Activated B cell treated with CpG ODN at 0.5 μM for 24 hours (primary cell): ENCODE results near the gene ADD1. TPM values are rescaled to one million over a fixed set of nuclear protein-coding genes. Genes with fewer than 3 reads are reported as not detected.

ENCODE experiments used
- ATAC-seq: fragments of 200-7000 bp; cut with Tn5 transposase; one replicate; pipeline ENCODE4 v1.10.0; 2021; ENCODE audit warnings: low read depth, mild to moderate bottlenecking, moderate library complexity
- CTCF ChIA-PET: fragments of 350-600 bp; sonication (Branson Sonifier 250); formaldehyde crosslinking; loops from one replicate; lab custom pipeline; 2021; ENCODE audit warnings: antibody characterized with exemption; lab: Charles Lee
- POLR2A ChIA-PET: fragments of 350-600 bp; sonication (Branson Sonifier 250); formaldehyde crosslinking; loops from one replicate; lab custom pipeline; 2021; ENCODE audit warnings: antibody characterized with exemption; lab: Charles Lee
- DNase-seq: peaks from one replicate; pipeline ENCODE4 v3.0.0; 2022
- H3K27ac Mint-ChIP-seq: one replicate; pipeline ENCODE4 v1.8.0; 2020; ENCODE audit warnings: mixed read lengths
- H3K27me3 Mint-ChIP-seq: one replicate; pipeline ENCODE4 v1.8.0; 2021; ENCODE audit warnings: mixed read lengths
- H3K36me3 Mint-ChIP-seq: one replicate; pipeline ENCODE4 v1.8.0; 2021; ENCODE audit warnings: low read depth, mixed read lengths
- H3K4me1 Mint-ChIP-seq: one replicate; pipeline ENCODE4 v1.8.0; 2021; ENCODE audit warnings: mixed read lengths
- H3K4me3 Mint-ChIP-seq: one replicate; pipeline ENCODE4 v1.8.0; 2020; ENCODE audit warnings: mild to moderate bottlenecking, mixed read lengths
- H3K9me3 Mint-ChIP-seq: one replicate; pipeline ENCODE4 v1.8.0; 2020; ENCODE audit warnings: mixed read lengths
- intact Hi-C: fragments of 100-400 bp; cut with micrococcal nuclease; formaldehyde crosslinking; loops from one replicate; pipeline ENCODE4 v1.15.1; 2024
- total RNA-seq: library from RNA; stranded (reverse); gene quantifications from 2 replicates; pipeline ENCODE4 v1.2.3, GENCODE V29; 2022
- TF ChIP-seq, protein P1 (sequence below): fragments of 200-600 bp; IDR thresholded peaks from one replicate; pipeline ENCODE4 v1.8.0; 2022; ENCODE audit warnings: antibody characterized with exemption, mild to moderate bottlenecking

Gene ADD1
- total RNA-seq, 1 donor from 2014 or later = 340 TPM

DNA sequence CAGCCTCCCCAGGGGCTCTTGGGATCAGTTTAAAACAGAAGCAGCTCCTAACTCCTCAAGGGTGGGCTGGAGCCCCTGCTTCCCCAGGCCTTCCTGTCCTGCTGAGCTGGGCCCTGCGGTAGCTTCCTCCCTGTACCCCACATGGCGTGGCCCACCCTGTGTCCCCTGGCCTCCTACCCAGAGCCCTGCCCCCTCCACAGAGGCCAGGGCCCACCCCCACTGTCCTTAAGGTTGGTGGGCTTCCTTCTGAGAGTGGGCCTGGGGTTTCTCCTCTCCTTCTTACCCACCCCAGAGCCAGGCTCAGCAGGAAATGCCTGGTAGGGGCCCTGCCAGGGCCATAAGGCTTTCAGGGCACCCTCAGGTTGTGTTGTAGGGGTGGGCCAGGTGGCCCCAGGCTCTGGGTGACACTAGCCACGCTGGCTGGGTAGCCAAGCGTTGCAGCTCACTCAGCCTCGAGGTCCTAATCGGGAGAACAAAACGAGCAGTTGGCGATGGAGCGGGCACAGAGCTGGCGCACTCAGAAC lies 39.1 kb upstream of the ADD1 start:
- no peaks in the 10 kb centered on the region for H3K36me3 Mint-ChIP-seq
- no peaks in the 10 kb centered on the region for H3K27me3 Mint-ChIP-seq
- no peaks in the 10 kb centered on the region for H3K9me3 Mint-ChIP-seq
- H3K4me3 Mint-ChIP-seq = peak overlapping the region; percentile 59
- H3K4me1 Mint-ChIP-seq = peaks cover 81% of the 10 kb centered on the region
- ChIA-PET CTCF (no interaction called here), POLR2A (interaction anchor here (1.0 to 1.8 kb wide), 3 partner anchors 9 to 17 kb away, joined by 3 to 8 read pairs (median 4); no protein-coding TSS in a partner anchor)
- DNase-seq = no peak
- no peak for ATAC-seq
- TF ChIP-seq, protein P1, sequence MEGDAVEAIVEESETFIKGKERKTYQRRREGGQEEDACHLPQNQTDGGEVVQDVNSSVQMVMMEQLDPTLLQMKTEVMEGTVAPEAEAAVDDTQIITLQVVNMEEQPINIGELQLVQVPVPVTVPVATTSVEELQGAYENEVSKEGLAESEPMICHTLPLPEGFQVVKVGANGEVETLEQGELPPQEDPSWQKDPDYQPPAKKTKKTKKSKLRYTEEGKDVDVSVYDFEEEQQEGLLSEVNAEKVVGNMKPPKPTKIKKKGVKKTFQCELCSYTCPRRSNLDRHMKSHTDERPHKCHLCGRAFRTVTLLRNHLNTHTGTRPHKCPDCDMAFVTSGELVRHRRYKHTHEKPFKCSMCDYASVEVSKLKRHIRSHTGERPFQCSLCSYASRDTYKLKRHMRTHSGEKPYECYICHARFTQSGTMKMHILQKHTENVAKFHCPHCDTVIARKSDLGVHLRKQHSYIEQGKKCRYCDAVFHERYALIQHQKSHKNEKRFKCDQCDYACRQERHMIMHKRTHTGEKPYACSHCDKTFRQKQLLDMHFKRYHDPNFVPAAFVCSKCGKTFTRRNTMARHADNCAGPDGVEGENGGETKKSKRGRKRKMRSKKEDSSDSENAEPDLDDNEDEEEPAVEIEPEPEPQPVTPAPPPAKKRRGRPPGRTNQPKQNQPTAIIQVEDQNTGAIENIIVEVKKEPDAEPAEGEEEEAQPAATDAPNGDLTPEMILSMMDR = no peak
- intact Hi-C loops = no loop called here
- H3K27ac Mint-ChIP-seq = peak overlapping the region; percentile 92

DNA sequence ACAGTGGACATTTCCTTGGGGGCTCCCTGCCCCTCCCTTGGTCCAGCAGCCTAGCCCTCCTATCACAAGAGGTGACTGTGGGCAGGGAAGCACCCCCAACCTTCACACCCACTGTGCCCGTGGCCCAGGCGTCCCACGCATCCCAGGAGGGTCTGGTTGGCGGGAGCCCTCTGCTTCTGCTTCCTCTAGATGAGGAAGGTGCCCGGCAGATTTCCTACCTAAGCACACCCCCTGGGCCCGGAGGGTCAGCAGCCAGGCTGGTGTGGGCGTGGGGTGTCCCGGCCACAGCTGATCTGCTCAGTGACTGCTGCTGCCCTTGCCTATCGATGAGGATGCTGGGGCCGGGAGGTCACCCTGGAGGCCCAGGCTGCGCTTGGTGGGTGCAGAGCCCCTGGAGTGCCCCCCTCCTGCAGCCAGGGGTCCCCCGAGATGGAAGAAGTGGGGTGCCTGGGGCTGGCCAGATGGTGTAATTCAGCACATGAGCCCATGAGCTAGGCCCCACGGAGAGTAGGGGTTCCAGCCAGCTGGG lies 38.6 kb upstream of the ADD1 start:
- TF ChIP-seq, protein P1 = no peak
- H3K36me3 Mint-ChIP-seq = no peaks in the 10 kb centered on the region
- H3K9me3 Mint-ChIP-seq = no peaks in the 10 kb centered on the region
- H3K27me3 Mint-ChIP-seq = no peaks in the 10 kb centered on the region
- H3K4me3 Mint-ChIP-seq = peak overlapping the region; percentile 60
- CTCF ChIA-PET = no interaction called here
- DNase-seq (no peak), ATAC-seq (no peak)
- intact Hi-C loops = no loop called here
- peaks cover 83% of the 10 kb centered on the region for H3K4me1 Mint-ChIP-seq
- POLR2A ChIA-PET = interaction anchor here (1.0 to 2.0 kb wide), 4 partner anchors 8 to 30 kb away, joined by 3 to 7 read pairs (median 4); no protein-coding TSS in a partner anchor
- H3K27ac Mint-ChIP-seq = peak overlapping the region; percentile 92

DNA sequence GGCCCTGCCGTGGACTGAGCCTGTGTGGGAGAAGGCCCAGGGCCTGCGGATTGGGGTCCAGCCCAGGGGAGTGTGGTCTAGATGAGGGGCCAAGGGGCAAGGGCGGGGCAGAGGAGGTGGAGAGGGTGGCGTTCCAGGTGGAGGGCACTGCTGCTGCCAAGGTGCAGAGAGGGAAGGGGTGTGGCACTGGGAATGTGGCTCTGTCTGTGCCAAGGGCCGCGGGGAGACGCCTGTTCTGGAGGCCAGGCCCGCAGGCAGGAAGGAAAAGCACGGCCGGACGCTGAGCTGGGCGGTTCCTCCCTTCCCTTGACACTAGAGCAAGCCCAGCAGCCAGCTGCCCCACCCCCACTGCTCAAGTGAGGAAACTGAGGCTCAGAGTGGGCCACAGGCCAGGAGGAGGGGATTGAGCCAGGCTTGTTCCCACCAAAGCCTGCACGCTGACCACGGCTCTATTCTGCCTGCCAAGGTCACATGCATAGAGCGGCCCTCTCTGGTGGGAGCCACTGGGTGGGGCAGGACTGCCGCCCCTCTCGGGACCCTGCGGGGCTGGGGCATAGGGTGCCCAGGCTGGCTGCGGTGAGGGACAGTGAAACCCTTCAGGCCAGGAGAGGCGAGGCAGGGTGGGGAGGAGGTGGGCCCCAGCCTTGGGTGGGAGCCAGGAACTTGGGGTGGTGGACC lies 37.8 kb upstream of the ADD1 start:
- Mint-ChIP-seq H3K36me3 (no peaks in the 10 kb centered on the region), H3K4me3 (peak overlapping the region; percentile 69), H3K9me3 (no peaks in the 10 kb centered on the region), H3K27me3 (no peaks in the 10 kb centered on the region), H3K4me1 (peaks cover 84% of the 10 kb centered on the region), H3K27ac (peak overlapping the region; percentile 92)
- TF ChIP-seq, protein P1 = no peak
- ATAC-seq = no peak
- CTCF ChIA-PET = no interaction called here
- no peak for DNase-seq
- intact Hi-C loops = no loop called here
- POLR2A ChIA-PET = interaction anchor here (0.6 to 4.1 kb wide), 8 partner anchors 8 to 147 kb away, joined by 3 to 15 read pairs (median 3); partner anchors contain the start of gene SH3BP2

DNA sequence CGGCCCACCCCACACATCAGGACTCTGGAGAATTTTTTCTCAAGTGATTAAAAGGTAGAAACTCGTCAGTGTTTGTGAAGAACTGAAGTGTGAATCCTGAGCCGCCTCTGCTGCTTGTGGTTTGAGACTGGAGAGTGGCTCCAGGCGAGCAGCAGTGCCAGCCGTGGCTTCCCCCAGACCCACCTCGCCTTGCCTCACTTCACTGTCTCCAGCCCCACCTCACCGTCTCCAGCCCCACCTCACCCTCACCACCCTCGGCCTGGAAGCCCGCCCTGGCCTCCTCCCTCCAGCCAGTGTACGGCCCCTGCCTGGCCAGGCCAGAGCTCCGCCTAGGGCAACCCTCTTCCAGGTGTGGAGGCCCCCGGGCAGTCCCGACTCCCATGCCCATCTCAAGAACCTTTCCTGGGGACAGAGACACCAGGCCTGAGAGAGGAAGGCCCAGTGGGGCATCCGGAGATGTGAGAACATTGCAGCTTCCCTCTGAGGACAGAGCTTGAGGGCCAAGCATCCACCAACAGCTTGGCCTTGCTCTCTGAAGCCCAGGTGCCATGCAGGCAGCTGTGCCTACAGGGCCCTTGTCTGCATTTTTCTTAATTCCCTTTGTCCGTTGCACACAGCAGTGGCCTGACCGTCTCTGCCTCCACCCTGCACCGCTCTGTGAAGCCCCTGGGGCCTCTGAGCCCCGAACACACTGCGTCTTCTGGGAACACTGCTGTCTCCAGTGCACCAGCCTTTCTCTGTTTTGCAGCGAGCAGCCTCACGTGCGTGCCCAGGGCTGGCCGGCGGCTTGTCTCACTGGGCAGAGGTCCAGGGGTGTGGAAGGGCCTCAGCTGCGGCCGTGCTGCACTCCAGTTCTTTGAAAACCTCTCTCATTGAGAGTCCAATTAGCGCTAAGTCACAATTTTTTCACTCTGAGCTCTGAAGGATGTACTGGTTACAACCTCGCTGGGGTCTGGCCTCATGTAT lies 37.0 kb upstream of the ADD1 start:
- peak; percentile 76 for ATAC-seq
- peak overlapping the region; percentile 69 for H3K4me3 Mint-ChIP-seq

More for the DNA sequence above, 37.0 kb upstream of the ADD1 start:
- no peak for DNase-seq
- H3K4me1 Mint-ChIP-seq = peaks cover 84% of the 10 kb centered on the region
- intact Hi-C loops = no loop called here
- CTCF ChIA-PET = no interaction called here
- peak overlapping the region; percentile 92 for H3K27ac Mint-ChIP-seq
- H3K9me3 Mint-ChIP-seq = no peaks in the 10 kb centered on the region
- no peaks in the 10 kb centered on the region for H3K36me3 Mint-ChIP-seq
- TF ChIP-seq, protein P1 = no peak
- POLR2A ChIA-PET = interaction anchor here (0.6 to 4.1 kb wide), 10 partner anchors 8 to 148 kb away, joined by 3 to 15 read pairs (median 3); partner anchors contain the start of gene SH3BP2
- no peaks in the 10 kb centered on the region for H3K27me3 Mint-ChIP-seq
